ENCODE measurements around the gene CBL. TPM values are rescaled to one million over a fixed set of nuclear protein-coding genes. Genes with fewer than 3 reads are reported as not detected.

CBL gene
- total and polyA plus RNA-seq, 4 donors, result 3.8 to 37.4 (median 19.3) TPM

- ATAC-seq (ENCODE audit: low FRiP score) (no peak), DNase-seq (no peak)
- intact Hi-C loops (cut with DNase I), result no loop called here
- H3K36me3 ChIP-seq (ENCODE audit: control insufficient read depth in 1 of 2, insufficient read depth in 2 of 2, low read length in 1 of 2), result no peaks in the 10 kb centered on the region
- H3K27ac ChIP-seq (ENCODE audit: low read depth in 1 of 2, low read length in 2 of 2), result no peak overlapping the region
- 60 to 100% methylated on average over 1 to 2 of the region's 2 CpGs for WGBS, 2 donors
- no peaks in the 10 kb centered on the region for H3K4me1 ChIP-seq (ENCODE audit: control insufficient read depth in 1 of 2, insufficient read depth in 2 of 2, low read length in 2 of 2)
- no peaks in the 10 kb centered on the region for H3K9me3 ChIP-seq (ENCODE audit: control insufficient read depth, low read length)
- H3K4me3 ChIP-seq (ENCODE audit: low read length in 2 of 2), result no peak overlapping the region
- no peaks in the 10 kb centered on the region for H3K27me3 ChIP-seq (ENCODE audit: control insufficient read depth in 1 of 2, insufficient read depth in 2 of 2, low read length in 1 of 2)
Measured at GRCh38 chr11:119351232-119351631, 145.1 kb downstream of the CBL start.

- no peak overlapping the region for H3K27ac ChIP-seq (ENCODE audit: low read depth in 1 of 2, low read length in 2 of 2)
- no peak overlapping the region for H3K4me3 ChIP-seq (ENCODE audit: low read length in 2 of 2)
- 56 to 66% methylated on average over 4 of the region's 4 CpGs for WGBS, 2 donors
- H3K27me3 ChIP-seq (ENCODE audit: control insufficient read depth in 1 of 2, insufficient read depth in 2 of 2, low read length in 1 of 2), result no peaks in the 10 kb centered on the region
- H3K9me3 ChIP-seq (ENCODE audit: control insufficient read depth, low read length), result no peaks in the 10 kb centered on the region
- H3K36me3 ChIP-seq (ENCODE audit: control insufficient read depth in 1 of 2, insufficient read depth in 2 of 2, low read length in 1 of 2), result no peaks in the 10 kb centered on the region
- ATAC-seq (ENCODE audit: low FRiP score) (peak; percentile 40), DNase-seq (peak in 1 of 2 donors; percentile 69)
- no peaks in the 10 kb centered on the region for H3K4me1 ChIP-seq (ENCODE audit: control insufficient read depth in 1 of 2, insufficient read depth in 2 of 2, low read length in 2 of 2)
- intact Hi-C loops (cut with DNase I), result no loop called here
Measured at GRCh38 chr11:119352857-119353260, 146.7 kb downstream of the CBL start.

- Histone ChIP-seq H3K4me3 (ENCODE audit: low read length in 2 of 2) (no peak overlapping the region), H3K9me3 (ENCODE audit: control insufficient read depth, low read length) (no peaks in the 10 kb centered on the region), H3K27me3 (ENCODE audit: control insufficient read depth in 1 of 2, insufficient read depth in 2 of 2, low read length in 1 of 2) (no peaks in the 10 kb centered on the region), H3K36me3 (ENCODE audit: control insufficient read depth in 1 of 2, insufficient read depth in 2 of 2, low read length in 1 of 2) (no peaks in the 10 kb centered on the region), H3K27ac (ENCODE audit: low read depth in 1 of 2, low read length in 2 of 2) (no peak overlapping the region), H3K4me1 (ENCODE audit: control insufficient read depth in 1 of 2, insufficient read depth in 2 of 2, low read length in 2 of 2) (no peaks in the 10 kb centered on the region)
- ATAC-seq (ENCODE audit: low FRiP score) (no peak), DNase-seq (no peak)
- 82 to 86% methylated on average over 9 of the region's 9 CpGs for WGBS, 2 donors
- intact Hi-C loops (cut with DNase I), result no loop called here
Measured at GRCh38 chr11:119355091-119355843, 149.1 kb downstream of the CBL start.

- DNase-seq (peak; percentile 90 to 94), ATAC-seq (ENCODE audit: low FRiP score) (peak; percentile 93)
- Histone ChIP-seq H3K27ac (ENCODE audit: low read depth in 1 of 2, low read length in 2 of 2) (no peak overlapping the region), H3K27me3 (ENCODE audit: control insufficient read depth in 1 of 2, insufficient read depth in 2 of 2, low read length in 1 of 2) (no peaks in the 10 kb centered on the region), H3K4me1 (ENCODE audit: control insufficient read depth in 1 of 2, insufficient read depth in 2 of 2, low read length in 2 of 2) (no peaks in the 10 kb centered on the region), H3K36me3 (ENCODE audit: control insufficient read depth in 1 of 2, insufficient read depth in 2 of 2, low read length in 1 of 2) (no peaks in the 10 kb centered on the region), H3K9me3 (ENCODE audit: control insufficient read depth, low read length) (no peaks in the 10 kb centered on the region), H3K4me3 (ENCODE audit: low read length in 2 of 2) (peak overlapping the region in 1 of 2 donors; percentile 21)
- 0 to 1% methylated on average over 49 to 54 of the region's 54 CpGs for WGBS, 2 donors
- intact Hi-C loops (cut with DNase I), result loop anchor here (1.0 to 2.0 kb wide), 3 partner anchors 18 to 118 kb away; no protein-coding TSS in a partner anchor
Measured at GRCh38 chr11:119356349-119357031, 150.4 kb downstream of the CBL start.

- no peaks in the 10 kb centered on the region for H3K36me3 ChIP-seq (ENCODE audit: control insufficient read depth in 1 of 2, insufficient read depth in 2 of 2, low read length in 1 of 2)
- no peak overlapping the region for H3K27ac ChIP-seq (ENCODE audit: low read depth in 1 of 2, low read length in 2 of 2)
- H3K27me3 ChIP-seq (ENCODE audit: control insufficient read depth in 1 of 2, insufficient read depth in 2 of 2, low read length in 1 of 2), result no peaks in the 10 kb centered on the region
- H3K4me3 ChIP-seq (ENCODE audit: low read length in 2 of 2), result no peak overlapping the region
- 46 to 67% methylated on average over 9 to 13 of the region's 13 CpGs for WGBS, 2 donors
- no peaks in the 10 kb centered on the region for H3K4me1 ChIP-seq (ENCODE audit: control insufficient read depth in 1 of 2, insufficient read depth in 2 of 2, low read length in 2 of 2)
- no peak for ATAC-seq (ENCODE audit: low FRiP score)
- H3K9me3 ChIP-seq (ENCODE audit: control insufficient read depth, low read length), result no peaks in the 10 kb centered on the region
- DNase-seq, result no peak
- intact Hi-C loops (cut with DNase I), result loop anchor here in 1 of 2 donors (2.0 kb wide), 1 partner anchor 118 kb away; no protein-coding TSS in a partner anchor
Measured at GRCh38 chr11:119357074-119357473, 150.9 kb downstream of the CBL start.

Small RNA genes within 50 kb of the gene (microRNA-seq; reads per million reads assigned to microRNA genes)
- gene MIR6756, result 0 to 7.2 reads per million in 2 donors

Other genes starting within 250 kb of the CBL start
- gene FOXR1, start 234.6 kb upstream of the CBL start, total RNA-seq, result not detected
- not detected for gene FOXR1, start 234.6 kb upstream of the CBL start, polyA plus RNA-seq
- gene CENATAC, start 208.2 kb upstream of the CBL start, total RNA-seq, result 10 to 100 TPM; 56.4 to 61.8 TPM
- gene CENATAC, start 208.2 kb upstream of the CBL start, polyA plus RNA-seq, result 100 to 1,000 TPM in 1 of 2 donors, 10 to 100 TPM in 1; 10.3 to 138 TPM
- 100 to 1,000 TPM; 804 to 820 TPM for gene RPS25, start 188.0 kb upstream of the CBL start, total RNA-seq
- gene RPS25, start 188.0 kb upstream of the CBL start, polyA plus RNA-seq, result 1,000 to 10,000 TPM; 2,334 to 4,827 TPM
- 10 to 100 TPM; 49.6 to 54.3 TPM for gene TRAPPC4, start 187.6 kb upstream of the CBL start, total RNA-seq
- gene TRAPPC4, start 187.6 kb upstream of the CBL start, polyA plus RNA-seq, result 10 to 100 TPM; 33.8 to 53.6 TPM
- 10 to 100 TPM in 1 of 2 donors, 1 to 10 TPM in 1; 7.8 to 12.9 TPM for gene SLC37A4, start 175.5 kb upstream of the CBL start, total RNA-seq
- gene SLC37A4, start 175.5 kb upstream of the CBL start, polyA plus RNA-seq, result 1 to 10 TPM; 8.5 to 8.9 TPM
- gene HYOU1, start 149.1 kb upstream of the CBL start, total RNA-seq, result 100 to 1,000 TPM; 101 to 145 TPM
- 10 to 100 TPM; 35.7 to 35.9 TPM for gene HYOU1, start 149.1 kb upstream of the CBL start, polyA plus RNA-seq
- gene VPS11, start 138.5 kb upstream of the CBL start, total RNA-seq, result 10 to 100 TPM; 24.9 to 28.0 TPM
- gene VPS11, start 138.5 kb upstream of the CBL start, polyA plus RNA-seq, result 10 to 100 TPM; 21.8 to 60.5 TPM
- gene HMBS, start 121.5 kb upstream of the CBL start, total RNA-seq, result 1 to 10 TPM; 6.9 to 8.1 TPM
- gene HMBS, start 121.5 kb upstream of the CBL start, polyA plus RNA-seq, result 1 to 10 TPM; 4.4 to 9.2 TPM
- gene DPAGT1, start 104.5 kb upstream of the CBL start, total RNA-seq, result 10 to 100 TPM; 23.6 to 41.8 TPM
- 10 to 100 TPM in 1 of 2 donors, 1 to 10 TPM in 1; 7.3 to 20.2 TPM for gene DPAGT1, start 104.5 kb upstream of the CBL start, polyA plus RNA-seq
- 10 to 100 TPM in 1 of 2 donors, 1 to 10 TPM in 1; 9.5 to 10.1 TPM for gene C2CD2L, start 99.0 kb upstream of the CBL start, total RNA-seq
- gene C2CD2L, start 99.0 kb upstream of the CBL start, polyA plus RNA-seq, result 10 to 100 TPM in 1 of 2 donors, 1 to 10 TPM in 1; 6.6 to 10.3 TPM
- 10 to 100 TPM; 14.3 to 32.4 TPM for gene HINFP, start 84.8 kb upstream of the CBL start, total RNA-seq
- 10 to 100 TPM; 12.1 to 23.1 TPM for gene HINFP, start 84.8 kb upstream of the CBL start, polyA plus RNA-seq
- gene ABCG4, start 57.3 kb upstream of the CBL start, total RNA-seq, result under 1 TPM; 0.45 to 0.75 TPM
- under 1 TPM in 1 of 2 donors, not detected in 1; 0.75 TPM for gene ABCG4, start 57.3 kb upstream of the CBL start, polyA plus RNA-seq
- gene NLRX1, start 37.6 kb upstream of the CBL start, total RNA-seq, result 10 to 100 TPM; 12.1 to 17.3 TPM
- 1 to 10 TPM; 5.9 to 9.8 TPM for gene NLRX1, start 37.6 kb upstream of the CBL start, polyA plus RNA-seq
- gene NHERF4, start 20.9 kb upstream of the CBL start, total RNA-seq, result under 1 TPM in 1 of 2 donors, not detected in 1; 0.26 TPM
- gene NHERF4, start 20.9 kb upstream of the CBL start, polyA plus RNA-seq, result 10 to 100 TPM in 1 of 2 donors, under 1 TPM in 1; 0.10 to 13.6 TPM
- 1,000 to 10,000 TPM in 1 of 2 donors, 100 to 1,000 TPM in 1; 525 to 1,386 TPM for gene MCAM, start 110.8 kb downstream of the CBL start, total RNA-seq
- gene MCAM, start 110.8 kb downstream of the CBL start, polyA plus RNA-seq, result 100 to 1,000 TPM; 274 to 486 TPM
- gene RNF26, start 128.2 kb downstream of the CBL start, total RNA-seq, result 10 to 100 TPM; 16.8 to 17.5 TPM
- 10 to 100 TPM in 1 of 2 donors, 1 to 10 TPM in 1; 9.4 to 16.5 TPM for gene RNF26, start 128.2 kb downstream of the CBL start, polyA plus RNA-seq
- gene C1QTNF5, start 134.5 kb downstream of the CBL start, total RNA-seq, result 10 to 100 TPM; 42.4 to 88.2 TPM
- 10 to 100 TPM; 19.1 to 22.3 TPM for gene C1QTNF5, start 134.5 kb downstream of the CBL start, polyA plus RNA-seq
- gene MFRP, start 140.4 kb downstream of the CBL start, total RNA-seq, result not detected
- not detected for gene MFRP, start 140.4 kb downstream of the CBL start, polyA plus RNA-seq
- gene USP2, start 175.4 kb downstream of the CBL start, total RNA-seq, result 1 to 10 TPM; 1.6 to 3.0 TPM
- 1 to 10 TPM in 1 of 2 donors, under 1 TPM in 1; 0.18 to 2.3 TPM for gene USP2, start 175.4 kb downstream of the CBL start, polyA plus RNA-seq
- 10 to 100 TPM; 19.3 to 80.9 TPM for gene THY1, start 216.8 kb downstream of the CBL start, total RNA-seq
- 10 to 100 TPM; 10.2 to 12.5 TPM for gene THY1, start 216.8 kb downstream of the CBL start, polyA plus RNA-seq

Data from aorta (tissue), 5 donors.